H9 (cell line): ENCODE results near the gene CEP192. TPM values are rescaled to one million over a fixed set of nuclear protein-coding genes. Genes with fewer than 3 reads are reported as not detected.

Source experiments
- DNase-seq: peaks from one replicate; pipeline ENCODE4 v3.0.0-alpha.2; 2017
- H2AFZ ChIP-seq: one replicate; pipeline ENCODE4 v1.6.1; 2013; ENCODE audit warnings: mild to moderate bottlenecking, low read length, control low read depth, moderate library complexity
- H2AK5ac ChIP-seq: 2 replicates; pipeline ENCODE4 v1.6.1; 2013; ENCODE audit warnings: low read length, control low read depth, mixed read lengths; ENCODE audit not compliant: insufficient read length
- H2BK120ac ChIP-seq: one replicate; pipeline ENCODE4 v1.6.1; 2013; ENCODE audit warnings: low read depth, mild to moderate bottlenecking, low read length, control low read depth, inconsistent platforms; ENCODE audit not compliant: poor library complexity, severe bottlenecking
- H2BK12ac ChIP-seq: 2 replicates; pipeline ENCODE4 v1.6.1; 2013; ENCODE audit warnings: low read length, control low read depth, mixed read lengths, low read depth; ENCODE audit not compliant: insufficient read length
- H2BK15ac ChIP-seq: 2 replicates; pipeline ENCODE4 v1.6.1; 2013; ENCODE audit warnings: low read depth, low read length, control low read depth
- H2BK20ac ChIP-seq: one replicate; pipeline ENCODE4 v1.6.1; 2013; ENCODE audit warnings: low read depth, mild to moderate bottlenecking, low read length, control low read depth, inconsistent platforms; ENCODE audit not compliant: poor library complexity, severe bottlenecking
- H2BK5ac ChIP-seq: 2 replicates; pipeline ENCODE4 v1.6.1; 2013; ENCODE audit warnings: low read length, control low read depth, mixed read lengths; ENCODE audit not compliant: insufficient read length
- H3K14ac ChIP-seq: 2 replicates; pipeline ENCODE4 v1.6.1; 2013; ENCODE audit warnings: low read length, control low read depth; ENCODE audit not compliant: insufficient read depth
- H3K18ac ChIP-seq: 2 replicates; pipeline ENCODE4 v1.6.1; 2013; ENCODE audit warnings: low read depth, mild to moderate bottlenecking, mixed read lengths, low read length, control low read depth; ENCODE audit not compliant: insufficient read length
- H3K23ac ChIP-seq: 2 replicates; pipeline ENCODE4 v1.6.1; 2013; ENCODE audit warnings: low read length, control low read depth, mixed read lengths, low read depth; ENCODE audit not compliant: insufficient read length
- H3K23me2 ChIP-seq: 2 replicates; pipeline ENCODE4 v1.6.1; 2013; ENCODE audit warnings: low read depth, mild to moderate bottlenecking, mixed read lengths, low read length, control low read depth; ENCODE audit not compliant: insufficient read length, poor library complexity, severe bottlenecking
- H3K27ac ChIP-seq: 2 replicates; pipeline ENCODE4 v1.5.1; 2013; ENCODE audit warnings: low read length, control low read depth, mixed read lengths, low read depth; ENCODE audit not compliant: insufficient read length
- H3K27me3 ChIP-seq: 2 replicates; pipeline ENCODE4 v1.6.1; 2013; ENCODE audit warnings: low read length, control low read depth, inconsistent platforms; ENCODE audit not compliant: insufficient read depth
- H3K4ac ChIP-seq: 2 replicates; pipeline ENCODE4 v1.6.1; 2013; ENCODE audit warnings: low read depth, mild to moderate bottlenecking, control low read depth, inconsistent platforms, low read length, moderate library complexity
- H3K4me1 ChIP-seq: 2 replicates; pipeline ENCODE4 v1.6.1; 2013; ENCODE audit warnings: low read length, control low read depth, inconsistent platforms; ENCODE audit not compliant: insufficient read depth
- H3K4me2 ChIP-seq: 2 replicates; pipeline ENCODE4 v1.6.1; 2013; ENCODE audit warnings: low read length, control low read depth, mixed read lengths; ENCODE audit not compliant: insufficient read length, insufficient read depth
- H3K56ac ChIP-seq: 2 replicates; pipeline ENCODE4 v1.6.1; 2013; ENCODE audit warnings: low read depth, mild to moderate bottlenecking, mixed read lengths, low read length, control low read depth; ENCODE audit not compliant: insufficient read length
- H3K79me1 ChIP-seq: 2 replicates; pipeline ENCODE4 v1.6.1; 2013; ENCODE audit warnings: low read depth, mild to moderate bottlenecking, moderate library complexity, low read length, control low read depth, inconsistent platforms; ENCODE audit not compliant: insufficient read depth, poor library complexity, severe bottlenecking
- H3K79me2 ChIP-seq: 2 replicates; pipeline ENCODE4 v1.6.1; 2013; ENCODE audit warnings: low read length, control low read depth, inconsistent platforms; ENCODE audit not compliant: insufficient read depth
- H3K9ac ChIP-seq: 2 replicates; pipeline ENCODE4 v1.6.1; 2013; ENCODE audit warnings: low read length, control low read depth, mixed read lengths; ENCODE audit not compliant: insufficient read length; ENCODE audit errors: extremely low read depth
- H3K9me3 ChIP-seq: one replicate; pipeline ENCODE4 v1.6.1; 2013; ENCODE audit warnings: low read depth, low read length, inconsistent platforms; ENCODE audit not compliant: control insufficient read depth
- H3T11ph ChIP-seq: one replicate; pipeline ENCODE4 v1.6.1; 2013; ENCODE audit warnings: mild to moderate bottlenecking, low read length, control low read depth, inconsistent platforms
- H4K20me1 ChIP-seq: one replicate; pipeline ENCODE4 v1.6.1; 2013; ENCODE audit not compliant: control insufficient read depth, insufficient read length, insufficient read depth
- H4K5ac ChIP-seq: 2 replicates; pipeline ENCODE4 v1.6.1; 2013; ENCODE audit warnings: low read depth, mild to moderate bottlenecking, mixed read lengths, low read length, control low read depth; ENCODE audit not compliant: insufficient read length
- H4K8ac ChIP-seq: replicated peaks from 2 replicates; pipeline ENCODE4 v1.6.1; 2013; ENCODE audit warnings: low read length, control low read depth, mixed read lengths, low read depth; ENCODE audit not compliant: insufficient read length
- H4K91ac ChIP-seq: 2 replicates; pipeline ENCODE4 v1.6.1; 2013; ENCODE audit warnings: low read depth, mild to moderate bottlenecking, moderate library complexity, mixed read lengths, low read length, control low read depth; ENCODE audit not compliant: insufficient read length
- H3K27ac Mint-ChIP-seq, 3 experiments: 2 replicates in 2 of 3; 3 replicates in 1 of 3; pipeline ENCODE4 v1.8.0; 2020 to 2021; ENCODE audit warnings: mixed read lengths in 3 of 3, mild to moderate bottlenecking in 1 of 3, moderate library complexity in 1 of 3
- H3K27me3 Mint-ChIP-seq: 2 replicates; pipeline ENCODE4 v1.8.0; 2021; ENCODE audit warnings: low read depth, mild to moderate bottlenecking, moderate library complexity, mixed read lengths
- H3K36me3 Mint-ChIP-seq, 3 experiments: 2 replicates in 2 of 3; 3 replicates in 1 of 3; pipeline ENCODE4 v1.8.0; 2020 to 2021; ENCODE audit warnings: low read depth in 3 of 3, mixed read lengths in 3 of 3; ENCODE audit not compliant: insufficient read depth in 1 of 3
- H3K4me1 Mint-ChIP-seq, 2 experiments: 2 replicates each; pipeline ENCODE4 v1.8.0; 2020; ENCODE audit warnings: mixed read lengths in 2 of 2
- H3K4me3 Mint-ChIP-seq, 2 experiments: 2 replicates in 1 of 2; 3 replicates in 1 of 2; pipeline ENCODE4 v1.8.0; 2020 to 2021; ENCODE audit warnings: mild to moderate bottlenecking in 2 of 2, mixed read lengths in 2 of 2, moderate library complexity in 1 of 2
- H3K9me3 Mint-ChIP-seq, 2 experiments: 2 replicates in 1 of 2; 3 replicates in 1 of 2; pipeline ENCODE4 v1.8.0; 2020; ENCODE audit warnings: mild to moderate bottlenecking in 2 of 2, mixed read lengths in 2 of 2, moderate library complexity in 1 of 2
- WGBS: extraction: QIAGEN DNeasy Blood & Tissue Kit; methylation state at CpG from one replicate; pipeline ENCODE4 v1.1.7; 2013; ENCODE audit warnings: missing lambda C conversion rate, low lambda C conversion rate, mixed read lengths; ENCODE audit not compliant: insufficient read length; ENCODE audit errors: extremely low coverage; 5-methylcytosine and 5-hydroxymethylcytosine counted together
- total RNA-seq: library from RNA; stranded (reverse); gene quantifications from 2 replicates; pipeline ENCODE4 v1.2.1, GENCODE V29; 2021
- TF ChIP-seq, protein P1 (sequence below): fragments of 200-600 bp; sonication (generic); conservative IDR thresholded peaks from 3 replicates; pipeline ENCODE4 v1.8.0; 2021; ENCODE audit warnings: antibody characterized with exemption, mild to moderate bottlenecking

The CEP192 gene
- total RNA-seq, 1 experiment from 2014 or later, result 23.5 TPM

DNA sequence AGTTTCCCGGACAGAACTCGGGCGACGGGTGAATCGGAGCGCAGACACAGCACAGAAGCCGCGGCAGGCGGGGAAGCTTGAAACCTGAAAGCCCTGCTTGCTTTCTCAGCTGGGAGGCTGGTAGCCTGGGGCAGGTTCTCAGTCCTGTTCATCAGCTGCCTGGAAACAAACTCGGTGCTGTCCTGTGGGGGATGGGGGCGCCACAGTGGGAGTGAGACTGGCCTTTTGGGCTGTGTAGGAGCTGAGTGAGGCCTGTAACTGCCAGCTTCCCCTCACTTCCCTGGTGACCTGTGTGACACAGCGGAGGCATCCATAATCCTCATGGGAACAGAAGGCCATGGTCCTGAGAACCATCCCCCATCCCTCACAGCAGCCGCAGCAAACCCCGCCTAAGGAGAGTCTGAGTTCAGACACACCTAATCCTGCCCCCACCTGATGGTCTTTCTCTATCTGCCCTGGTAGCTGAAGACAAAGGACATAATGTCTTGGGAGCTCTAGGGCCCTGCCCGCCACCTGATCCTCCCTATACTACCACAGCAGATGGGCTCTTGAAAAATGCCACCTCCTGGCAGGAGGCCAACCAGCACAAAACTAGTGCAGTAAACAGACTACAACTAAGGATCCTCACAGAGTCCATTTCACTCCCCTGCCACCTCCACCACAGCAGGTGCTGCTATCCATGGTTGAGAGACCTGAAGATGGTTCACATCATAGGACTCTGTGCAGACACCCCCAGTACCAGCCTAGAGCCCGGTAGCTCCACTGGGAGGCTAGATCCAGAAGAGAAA lies 174.7 kb downstream of the CEP192 start:
- Histone ChIP-seq H3K9me3 (no peaks in the 10 kb centered on the region), H3K4me1 (no peaks in the 10 kb centered on the region), H2BK12ac (no peak overlapping the region), H2BK20ac (no peak overlapping the region), H3K4me2 (no peak overlapping the region), H3K27ac (no peak overlapping the region), H2AFZ (no peak overlapping the region), H3K27me3 (no peaks in the 10 kb centered on the region), H4K20me1 (no peaks in the 10 kb centered on the region), H3K79me2 (no peaks in the 10 kb centered on the region), H3K18ac (no peak overlapping the region), H3K56ac (no peak overlapping the region), H3T11ph (no peak overlapping the region), H3K9ac (no peak overlapping the region), H2BK15ac (no peak overlapping the region), H3K79me1 (no peaks in the 10 kb centered on the region), H3K14ac (no peak overlapping the region), H2BK5ac (no peak overlapping the region), H3K23me2 (no peaks in the 10 kb centered on the region), H4K5ac (no peak overlapping the region), H4K8ac (no peak overlapping the region), H2BK120ac (no peak overlapping the region), H3K4ac (no peak overlapping the region), H4K91ac (no peak overlapping the region), H3K23ac (no peak overlapping the region), H2AK5ac (no peak overlapping the region)
- peak; percentile 69 for DNase-seq
- H3K4me1 Mint-ChIP-seq, result peaks cover 14 to 17% of the 10 kb centered on the region in 2 experiments
- H3K4me3 Mint-ChIP-seq, result no peak overlapping the region
- H3K9me3 Mint-ChIP-seq, result peaks cover 0 to 4% of the 10 kb centered on the region in 2 experiments; a peak in 3 of 5 replicates
- no peaks in the 10 kb centered on the region; the same call in 1 of the 2 replicates for H3K27me3 Mint-ChIP-seq
- no CpG with 5 or more reads among the region's 16 CpGs for WGBS
- H3K27ac Mint-ChIP-seq, result peak overlapping the region in 2 of 3 experiments; percentile 64 to 90; a peak in 4 of 7 replicates
- H3K36me3 Mint-ChIP-seq, result peaks cover 0 to 8% (median 0%) of the 10 kb centered on the region in 3 experiments; a peak in 2 of 7 replicates
- TF ChIP-seq, protein P1, sequence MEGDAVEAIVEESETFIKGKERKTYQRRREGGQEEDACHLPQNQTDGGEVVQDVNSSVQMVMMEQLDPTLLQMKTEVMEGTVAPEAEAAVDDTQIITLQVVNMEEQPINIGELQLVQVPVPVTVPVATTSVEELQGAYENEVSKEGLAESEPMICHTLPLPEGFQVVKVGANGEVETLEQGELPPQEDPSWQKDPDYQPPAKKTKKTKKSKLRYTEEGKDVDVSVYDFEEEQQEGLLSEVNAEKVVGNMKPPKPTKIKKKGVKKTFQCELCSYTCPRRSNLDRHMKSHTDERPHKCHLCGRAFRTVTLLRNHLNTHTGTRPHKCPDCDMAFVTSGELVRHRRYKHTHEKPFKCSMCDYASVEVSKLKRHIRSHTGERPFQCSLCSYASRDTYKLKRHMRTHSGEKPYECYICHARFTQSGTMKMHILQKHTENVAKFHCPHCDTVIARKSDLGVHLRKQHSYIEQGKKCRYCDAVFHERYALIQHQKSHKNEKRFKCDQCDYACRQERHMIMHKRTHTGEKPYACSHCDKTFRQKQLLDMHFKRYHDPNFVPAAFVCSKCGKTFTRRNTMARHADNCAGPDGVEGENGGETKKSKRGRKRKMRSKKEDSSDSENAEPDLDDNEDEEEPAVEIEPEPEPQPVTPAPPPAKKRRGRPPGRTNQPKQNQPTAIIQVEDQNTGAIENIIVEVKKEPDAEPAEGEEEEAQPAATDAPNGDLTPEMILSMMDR, result no peak
